ENCODE measurements around the gene ATRN.
"Not testable (repeated sequence)": the region's sequence is repeated elsewhere in the genome, so short reads cannot be mapped to it uniquely, and the experiment has no call there.

ATRN gene

DNA sequence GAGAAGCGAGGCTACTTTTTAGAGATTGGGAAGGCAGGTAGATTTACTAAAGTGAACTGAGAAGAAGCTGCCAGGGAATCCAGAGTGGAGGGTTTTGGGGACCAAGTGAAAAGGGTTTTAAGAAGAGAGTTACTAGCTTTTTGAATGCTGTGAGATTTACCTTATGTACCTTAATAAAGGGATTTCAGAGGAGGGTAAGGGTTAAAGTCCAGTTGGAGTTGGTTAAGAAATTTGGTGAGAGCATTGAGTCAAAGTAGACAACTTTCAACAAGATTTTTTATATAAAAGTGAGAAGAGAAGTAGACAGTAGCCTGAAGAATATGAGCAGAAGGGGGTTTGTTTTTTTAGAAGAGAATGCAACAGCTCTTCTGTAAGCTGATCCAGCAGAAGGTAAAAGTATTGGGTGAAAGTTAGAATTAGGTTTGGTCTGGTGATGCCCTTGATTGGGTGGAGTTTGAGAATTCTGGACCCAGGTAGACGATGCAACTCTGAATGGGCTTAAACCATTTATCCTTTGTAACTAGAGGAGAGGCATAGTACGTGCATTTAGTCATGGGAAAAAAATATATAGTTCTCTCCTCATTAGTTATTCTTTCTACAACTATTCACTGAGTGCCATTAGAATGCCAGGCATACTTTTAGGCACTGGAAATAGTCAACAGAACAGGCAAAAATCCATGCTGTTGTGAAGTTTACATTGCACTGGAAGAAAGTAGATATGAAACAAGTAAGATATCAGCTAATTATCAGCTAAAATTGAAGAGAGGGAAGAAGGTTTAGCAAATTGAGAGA is 44.8 kb downstream of the ATRN start:
- no peak overlapping the region for H3K4me3 ChIP-seq (ENCODE audit: low read depth, low read length)
- TF ChIP-seq CTCF (IDR thresholded peaks at IDR 0.05; ENCODE audit: low read depth, low read length): no peak

DNA sequence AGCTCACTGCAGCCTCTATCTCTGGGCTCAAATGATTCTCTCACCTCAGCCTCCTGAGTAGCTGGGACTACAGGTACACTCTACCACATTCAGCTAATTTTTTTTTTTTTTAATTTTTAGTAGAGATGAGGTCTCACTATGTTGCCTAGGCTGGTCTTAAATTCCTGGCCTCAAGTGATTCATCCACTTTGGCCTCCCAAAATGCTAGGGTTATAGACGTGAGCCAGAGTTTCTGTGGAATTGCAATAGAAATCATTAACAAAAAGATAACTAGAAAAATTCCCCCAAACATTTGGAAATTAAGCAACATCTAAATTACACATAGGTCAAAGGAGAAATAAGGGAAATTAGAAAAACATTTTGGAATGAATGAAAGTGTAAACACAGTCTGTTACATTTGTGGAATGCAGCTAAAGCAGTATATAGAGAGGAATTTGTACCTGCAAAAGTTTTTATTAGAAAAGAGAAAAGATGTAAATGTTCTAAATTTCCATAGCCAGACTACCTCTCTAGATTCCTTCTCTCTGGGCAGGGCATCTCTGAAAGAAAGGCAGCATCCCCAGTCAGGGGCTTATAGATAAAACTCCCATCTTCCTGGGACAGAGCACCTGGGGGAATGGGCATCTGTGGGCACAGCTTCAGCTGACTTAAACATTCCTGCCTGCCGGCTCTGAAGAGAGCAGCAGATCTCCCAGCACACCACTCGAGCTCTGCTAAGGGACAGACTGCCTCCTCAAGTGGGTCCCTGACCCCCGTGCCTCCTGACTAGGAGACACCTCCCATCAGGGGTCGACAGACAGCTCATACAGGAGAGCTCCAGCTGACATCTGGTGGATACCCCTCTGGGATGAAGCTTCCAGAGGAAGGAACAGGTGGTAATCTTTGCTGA is 51.3 kb downstream of the ATRN start:
- TF ChIP-seq CTCF (IDR thresholded peaks at IDR 0.05; ENCODE audit: low read depth, low read length): no peak
- H3K4me3 ChIP-seq (ENCODE audit: low read depth, low read length): no peak overlapping the region

DNA sequence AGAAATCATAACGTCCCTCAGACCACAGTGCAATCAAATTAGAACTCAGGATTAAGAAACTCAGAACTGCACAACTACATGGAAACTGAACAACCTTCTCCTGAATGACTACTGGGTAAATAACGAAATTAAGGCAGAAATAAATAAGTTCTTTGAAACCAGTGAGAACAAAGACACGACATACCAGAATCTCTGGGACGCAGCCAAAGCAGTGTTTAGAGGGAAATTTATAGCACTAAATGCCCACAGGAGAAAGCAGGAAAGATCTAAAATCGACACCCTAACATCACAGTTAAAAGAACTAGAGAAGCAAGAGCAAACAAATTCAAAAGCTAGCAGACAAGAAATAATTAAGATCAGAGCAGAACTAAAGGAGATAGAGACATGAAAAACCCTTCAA is 53.9 kb downstream of the ATRN start:
- H3K4me3 ChIP-seq (ENCODE audit: low read depth, low read length): not testable (repeated sequence)

GRCh38 chr20:3532089-3532615 is 61.3 kb downstream of the ATRN start:
- no peak overlapping the region for H3K4me3 ChIP-seq (ENCODE audit: low read depth, low read length)
- TF ChIP-seq CTCF (IDR thresholded peaks at IDR 0.05; ENCODE audit: low read depth, low read length): no peak

- not testable (repeated sequence) for H3K4me3 ChIP-seq (ENCODE audit: low read depth, low read length)
Measured at GRCh38 chr20:3537733-3538132, 66.9 kb downstream of the ATRN start.

GRCh38 chr20:3539311-3540107 is 68.7 kb downstream of the ATRN start:
- TF ChIP-seq CTCF (IDR thresholded peaks at IDR 0.05; ENCODE audit: low read depth, low read length): no peak

GRCh38 chr20:3541887-3542721 is 71.3 kb downstream of the ATRN start:
- H3K4me3 ChIP-seq (ENCODE audit: low read depth, low read length): no peak overlapping the region
- TF ChIP-seq CTCF (IDR thresholded peaks at IDR 0.05; ENCODE audit: low read depth, low read length): no peak

More at GRCh38 chr20:3539311-3540107, 68.7 kb downstream of the ATRN start:
- H3K4me3 ChIP-seq (ENCODE audit: low read depth, low read length): no peak overlapping the region
